T-helper 1 cell treated with Interleukin-12 subunit alpha and Interleukin-12 subunit beta and Interleukin-4 antibody, amounts not matched to agents 30 μg/mL and 1 μg/mL, for 36 hours (primary cell): ENCODE measurements around the gene DICER1.

Source experiments
- H3K27ac Mint-ChIP-seq: one replicate; pipeline ENCODE4 v1.8.0; 2021; ENCODE audit warnings: mild to moderate bottlenecking, mixed read lengths
- H3K27me3 Mint-ChIP-seq: one replicate; pipeline ENCODE4 v1.8.0; 2021; ENCODE audit warnings: low read depth, mixed read lengths
- H3K36me3 Mint-ChIP-seq: one replicate; pipeline ENCODE4 v1.8.0; 2021; ENCODE audit warnings: low read depth, mixed read lengths
- H3K4me1 Mint-ChIP-seq: one replicate; pipeline ENCODE4 v1.8.0; 2021; ENCODE audit warnings: low read depth, mixed read lengths
- H3K4me3 Mint-ChIP-seq: one replicate; pipeline ENCODE4 v1.8.0; 2021; ENCODE audit warnings: mild to moderate bottlenecking, moderate library complexity, mixed read lengths
- H3K9me3 Mint-ChIP-seq: one replicate; pipeline ENCODE4 v1.8.0; 2021; ENCODE audit warnings: mixed read lengths

The DICER1 gene

GRCh38 chr14:95063391-95063790, 93.9 kb downstream of the DICER1 start:
- no peak overlapping the region for H3K4me3 Mint-ChIP-seq
- H3K27me3 Mint-ChIP-seq: no peaks in the 10 kb centered on the region
- peaks cover 3% of the 10 kb centered on the region for H3K4me1 Mint-ChIP-seq
- H3K9me3 Mint-ChIP-seq: no peaks in the 10 kb centered on the region
- H3K36me3 Mint-ChIP-seq: no peaks in the 10 kb centered on the region
- no peak overlapping the region for H3K27ac Mint-ChIP-seq

GRCh38 chr14:95062946-95063345, 94.4 kb downstream of the DICER1 start:
- no peak overlapping the region for H3K4me3 Mint-ChIP-seq
- H3K36me3 Mint-ChIP-seq: no peaks in the 10 kb centered on the region
- no peaks in the 10 kb centered on the region for H3K27me3 Mint-ChIP-seq
- no peaks in the 10 kb centered on the region for H3K9me3 Mint-ChIP-seq
- no peak overlapping the region for H3K27ac Mint-ChIP-seq
- H3K4me1 Mint-ChIP-seq: peaks cover 3% of the 10 kb centered on the region

- Mint-ChIP-seq H3K27ac (no peak overlapping the region), H3K4me3 (no peak overlapping the region), H3K36me3 (no peaks in the 10 kb centered on the region), H3K4me1 (peaks cover 3% of the 10 kb centered on the region), H3K27me3 (no peaks in the 10 kb centered on the region), H3K9me3 (no peaks in the 10 kb centered on the region)
These were observed 95.1 kb downstream of the DICER1 start for GRCh38 chr14:95062220-95062619.

GRCh38 chr14:95061317-95062093, 95.8 kb downstream of the DICER1 start:
- no peaks in the 10 kb centered on the region for H3K27me3 Mint-ChIP-seq
- no peak overlapping the region for H3K4me3 Mint-ChIP-seq
- H3K36me3 Mint-ChIP-seq: no peaks in the 10 kb centered on the region
- no peaks in the 10 kb centered on the region for H3K9me3 Mint-ChIP-seq
- H3K4me1 Mint-ChIP-seq: peaks cover 3% of the 10 kb centered on the region
- no peak overlapping the region for H3K27ac Mint-ChIP-seq

- Mint-ChIP-seq H3K9me3 (no peaks in the 10 kb centered on the region), H3K4me1 (peaks cover 3% of the 10 kb centered on the region), H3K27me3 (no peaks in the 10 kb centered on the region), H3K4me3 (no peak overlapping the region), H3K27ac (no peak overlapping the region), H3K36me3 (no peaks in the 10 kb centered on the region)
These were observed 98.2 kb downstream of the DICER1 start for GRCh38 chr14:95059126-95059525.

GRCh38 chr14:95058491-95058890, 98.8 kb downstream of the DICER1 start:
- no peaks in the 10 kb centered on the region for H3K9me3 Mint-ChIP-seq

GRCh38 chr14:95057851-95058250, 99.5 kb downstream of the DICER1 start:
- no peak overlapping the region for H3K4me3 Mint-ChIP-seq
- H3K27ac Mint-ChIP-seq: no peak overlapping the region
- H3K9me3 Mint-ChIP-seq: no peaks in the 10 kb centered on the region
- H3K27me3 Mint-ChIP-seq: no peaks in the 10 kb centered on the region
- H3K36me3 Mint-ChIP-seq: no peaks in the 10 kb centered on the region
- peaks cover 3% of the 10 kb centered on the region for H3K4me1 Mint-ChIP-seq

More at GRCh38 chr14:95058491-95058890, 98.8 kb downstream of the DICER1 start:
- no peak overlapping the region for H3K27ac Mint-ChIP-seq
- no peaks in the 10 kb centered on the region for H3K27me3 Mint-ChIP-seq
- H3K36me3 Mint-ChIP-seq: no peaks in the 10 kb centered on the region
- H3K4me3 Mint-ChIP-seq: no peak overlapping the region
- peaks cover 3% of the 10 kb centered on the region for H3K4me1 Mint-ChIP-seq

- Mint-ChIP-seq H3K4me3 (no peak overlapping the region), H3K4me1 (peaks cover 3% of the 10 kb centered on the region), H3K36me3 (no peaks in the 10 kb centered on the region), H3K27me3 (no peaks in the 10 kb centered on the region), H3K9me3 (no peaks in the 10 kb centered on the region), H3K27ac (no peak overlapping the region)
These were observed 100.2 kb downstream of the DICER1 start for GRCh38 chr14:95057147-95057546.

- Mint-ChIP-seq H3K4me1 (peaks cover 3% of the 10 kb centered on the region), H3K9me3 (no peaks in the 10 kb centered on the region), H3K27ac (no peak overlapping the region), H3K36me3 (no peaks in the 10 kb centered on the region), H3K4me3 (no peak overlapping the region), H3K27me3 (no peaks in the 10 kb centered on the region)
These were observed 100.9 kb downstream of the DICER1 start for GRCh38 chr14:95056476-95056875.

- Mint-ChIP-seq H3K9me3 (no peaks in the 10 kb centered on the region), H3K27ac (no peak overlapping the region), H3K4me3 (no peak overlapping the region), H3K4me1 (peaks cover 3% of the 10 kb centered on the region), H3K27me3 (no peaks in the 10 kb centered on the region), H3K36me3 (no peaks in the 10 kb centered on the region)
These were observed 102.0 kb downstream of the DICER1 start for GRCh38 chr14:95055318-95055717.

GRCh38 chr14:95054346-95055280, 102.7 kb downstream of the DICER1 start:
- no peaks in the 10 kb centered on the region for H3K9me3 Mint-ChIP-seq
- no peak overlapping the region for H3K27ac Mint-ChIP-seq
- no peaks in the 10 kb centered on the region for H3K36me3 Mint-ChIP-seq
- peaks cover 3% of the 10 kb centered on the region for H3K4me1 Mint-ChIP-seq
- no peak overlapping the region for H3K4me3 Mint-ChIP-seq
- H3K27me3 Mint-ChIP-seq: no peaks in the 10 kb centered on the region

GRCh38 chr14:95052016-95052585, 105.2 kb downstream of the DICER1 start:
- Mint-ChIP-seq H3K4me3 (no peak overlapping the region), H3K4me1 (no peaks in the 10 kb centered on the region), H3K27me3 (no peaks in the 10 kb centered on the region), H3K27ac (no peak overlapping the region), H3K36me3 (no peaks in the 10 kb centered on the region), H3K9me3 (no peaks in the 10 kb centered on the region)

- Mint-ChIP-seq H3K27ac (no peak overlapping the region), H3K27me3 (no peaks in the 10 kb centered on the region), H3K4me3 (no peak overlapping the region), H3K4me1 (no peaks in the 10 kb centered on the region), H3K9me3 (no peaks in the 10 kb centered on the region), H3K36me3 (no peaks in the 10 kb centered on the region)
These were observed 107.4 kb downstream of the DICER1 start for GRCh38 chr14:95049952-95050351.

- H3K9me3 Mint-ChIP-seq: no peaks in the 10 kb centered on the region
- H3K27ac Mint-ChIP-seq: no peak overlapping the region
- no peaks in the 10 kb centered on the region for H3K27me3 Mint-ChIP-seq
- no peaks in the 10 kb centered on the region for H3K36me3 Mint-ChIP-seq
- no peaks in the 10 kb centered on the region for H3K4me1 Mint-ChIP-seq
- no peak overlapping the region for H3K4me3 Mint-ChIP-seq
These were observed 108.5 kb downstream of the DICER1 start for GRCh38 chr14:95048771-95049312.
